ENCODE data around the gene KDM1A. TPM values are rescaled to one million over a fixed set of nuclear protein-coding genes. Genes with fewer than 3 reads are reported as not detected.
"Not testable (repeated sequence)": the region's sequence is repeated elsewhere in the genome, so short reads cannot be mapped to it uniquely, and the experiment has no call there.

KDM1A gene
- polyA plus RNA-seq, 1 donor, result 84.0 TPM

- Histone ChIP-seq H3K36me3 (ENCODE audit: control insufficient read depth, insufficient read depth, low read length) (no peaks in the 10 kb centered on the region), H3K4me1 (ENCODE audit: control insufficient read depth, insufficient read depth, low read length) (no peaks in the 10 kb centered on the region), H3K27ac (ENCODE audit: low read length) (no peak overlapping the region), H3K4me3 (ENCODE audit: low read length) (no peak overlapping the region), H3K9me3 (ENCODE audit: control insufficient read depth, low read depth, low read length) (no peaks in the 10 kb centered on the region), H3K27me3 (ENCODE audit: control insufficient read depth, insufficient read depth, low read length) (no peaks in the 10 kb centered on the region)
- no peak for DNase-seq
- WGBS (ENCODE audit: insufficient coverage, low lambda C conversion rate), result no CpG with 5 or more reads among the region's 3 CpGs
Measured at GRCh38 chr1:22978299-22978698, 41.0 kb upstream of the KDM1A start.

DNA sequence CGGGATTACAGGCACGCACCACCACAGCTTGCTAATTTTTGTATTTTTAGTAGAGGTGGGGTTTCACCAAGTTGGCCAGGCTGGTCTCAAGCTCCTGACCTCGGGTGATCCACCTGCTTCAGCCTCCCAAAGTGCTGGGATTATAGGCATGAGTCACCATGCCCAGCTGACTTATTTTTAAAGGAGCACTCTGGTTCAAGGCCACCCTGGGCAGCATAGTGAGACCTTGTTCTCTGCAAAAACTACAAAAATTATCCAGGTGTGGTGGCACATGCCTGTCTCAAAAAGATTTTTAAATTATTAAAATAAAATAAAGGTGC lies 38.8 kb upstream of the KDM1A start:
- DNase-seq; H3K27ac ChIP-seq (ENCODE audit: low read length); H3K36me3 ChIP-seq (ENCODE audit: control insufficient read depth, insufficient read depth, low read length); H3K4me3 ChIP-seq (ENCODE audit: low read length); H3K27me3 ChIP-seq (ENCODE audit: control insufficient read depth, insufficient read depth, low read length); H3K4me1 ChIP-seq (ENCODE audit: control insufficient read depth, insufficient read depth, low read length); H3K9me3 ChIP-seq (ENCODE audit: control insufficient read depth, low read depth, low read length): not testable (repeated sequence)
- WGBS (ENCODE audit: insufficient coverage, low lambda C conversion rate), result no CpG with 5 or more reads among the region's 3 CpGs

DNA sequence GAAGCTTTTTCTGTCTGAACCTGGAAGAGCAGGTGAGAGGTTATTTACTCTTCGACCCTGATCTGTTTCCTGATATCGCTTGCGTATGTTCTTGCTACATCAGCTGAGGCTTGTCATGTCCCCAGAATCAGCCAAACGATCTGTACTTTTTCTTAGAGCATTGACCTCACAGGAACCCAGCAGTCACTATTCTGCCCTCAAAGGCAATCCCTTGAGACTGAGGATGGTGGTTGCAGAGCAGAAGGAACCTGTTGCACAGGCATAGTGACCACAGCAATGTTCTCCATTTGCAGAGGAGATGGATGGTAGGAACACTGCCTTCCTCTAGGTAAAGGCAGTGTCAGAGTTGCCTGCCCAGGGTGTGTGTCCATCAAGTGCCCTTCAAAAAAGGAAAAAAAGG lies 35.3 kb upstream of the KDM1A start:
- no peaks in the 10 kb centered on the region for H3K9me3 ChIP-seq (ENCODE audit: control insufficient read depth, low read depth, low read length)
- H3K4me1 ChIP-seq (ENCODE audit: control insufficient read depth, insufficient read depth, low read length), result no peaks in the 10 kb centered on the region
- no peak overlapping the region for H3K4me3 ChIP-seq (ENCODE audit: low read length)
- H3K36me3 ChIP-seq (ENCODE audit: control insufficient read depth, insufficient read depth, low read length), result no peaks in the 10 kb centered on the region
- WGBS (ENCODE audit: insufficient coverage, low lambda C conversion rate), result 52% methylated on average over 3 of the region's 4 CpGs
- no peaks in the 10 kb centered on the region for H3K27me3 ChIP-seq (ENCODE audit: control insufficient read depth, insufficient read depth, low read length)
- DNase-seq, result no peak
- H3K27ac ChIP-seq (ENCODE audit: low read length), result no peak overlapping the region

DNA sequence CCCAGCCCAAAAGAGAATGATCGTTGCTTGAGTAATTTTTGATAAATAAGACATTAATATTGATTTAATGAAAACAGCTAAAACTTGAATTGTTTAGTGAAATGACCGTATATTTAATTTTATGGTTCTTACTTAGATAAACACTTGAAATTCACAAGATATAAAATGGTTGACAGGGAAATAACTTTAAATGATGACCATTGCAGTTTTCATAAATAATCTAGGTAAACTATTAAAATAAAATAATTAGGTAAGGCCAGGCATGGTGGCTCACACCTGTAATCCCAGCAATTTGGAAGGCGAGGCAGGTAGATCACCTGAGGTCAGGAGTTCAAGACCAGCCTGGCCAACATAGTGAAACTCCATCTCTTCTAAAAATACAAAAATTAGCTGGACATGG lies 26.9 kb upstream of the KDM1A start:
- 61% methylated on average over 2 of the region's 3 CpGs for WGBS (ENCODE audit: insufficient coverage, low lambda C conversion rate)
- not testable (repeated sequence) for H3K27me3 ChIP-seq (ENCODE audit: control insufficient read depth, insufficient read depth, low read length); H3K9me3 ChIP-seq (ENCODE audit: control insufficient read depth, low read depth, low read length); H3K27ac ChIP-seq (ENCODE audit: low read length); H3K4me1 ChIP-seq (ENCODE audit: control insufficient read depth, insufficient read depth, low read length); H3K36me3 ChIP-seq (ENCODE audit: control insufficient read depth, insufficient read depth, low read length); H3K4me3 ChIP-seq (ENCODE audit: low read length); DNase-seq

GRCh38 chr1:22993220-22993795 lies 26.0 kb upstream of the KDM1A start:
- H3K9me3 ChIP-seq (ENCODE audit: control insufficient read depth, low read depth, low read length); H3K4me3 ChIP-seq (ENCODE audit: low read length); H3K27ac ChIP-seq (ENCODE audit: low read length); H3K36me3 ChIP-seq (ENCODE audit: control insufficient read depth, insufficient read depth, low read length); H3K4me1 ChIP-seq (ENCODE audit: control insufficient read depth, insufficient read depth, low read length); H3K27me3 ChIP-seq (ENCODE audit: control insufficient read depth, insufficient read depth, low read length); DNase-seq: not testable (repeated sequence)
- no CpG with 5 or more reads among the region's 6 CpGs for WGBS (ENCODE audit: insufficient coverage, low lambda C conversion rate)

DNA sequence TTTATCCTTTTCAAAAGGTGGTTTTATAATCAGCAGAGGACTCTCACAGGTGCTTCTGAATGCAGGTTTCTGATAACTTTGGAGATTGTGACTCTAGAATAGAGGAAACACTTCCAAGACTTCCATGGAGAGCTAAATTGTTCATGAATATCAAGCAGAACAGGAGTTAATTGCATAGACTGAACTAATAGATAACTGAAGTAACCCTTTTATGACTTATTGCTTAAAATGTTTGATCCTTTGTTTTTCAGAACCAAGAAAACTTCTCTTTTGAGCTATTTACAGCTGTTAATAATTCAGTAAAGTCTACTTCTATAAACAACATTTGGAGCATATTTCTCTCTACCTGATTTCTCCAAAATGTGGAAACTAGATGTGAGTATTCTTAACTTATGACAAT lies 23.5 kb upstream of the KDM1A start:
- H3K4me3 ChIP-seq (ENCODE audit: low read length), result no peak overlapping the region
- no peaks in the 10 kb centered on the region for H3K4me1 ChIP-seq (ENCODE audit: control insufficient read depth, insufficient read depth, low read length)
- peaks cover 4% of the 10 kb centered on the region for H3K9me3 ChIP-seq (ENCODE audit: control insufficient read depth, low read depth, low read length)
- no peaks in the 10 kb centered on the region for H3K36me3 ChIP-seq (ENCODE audit: control insufficient read depth, insufficient read depth, low read length)
- no peak overlapping the region for H3K27ac ChIP-seq (ENCODE audit: low read length)
- H3K27me3 ChIP-seq (ENCODE audit: control insufficient read depth, insufficient read depth, low read length), result no peaks in the 10 kb centered on the region
- DNase-seq, result no peak

- H3K27ac ChIP-seq (ENCODE audit: low read length); H3K36me3 ChIP-seq (ENCODE audit: control insufficient read depth, insufficient read depth, low read length); H3K4me3 ChIP-seq (ENCODE audit: low read length); H3K27me3 ChIP-seq (ENCODE audit: control insufficient read depth, insufficient read depth, low read length); H3K4me1 ChIP-seq (ENCODE audit: control insufficient read depth, insufficient read depth, low read length); DNase-seq; H3K9me3 ChIP-seq (ENCODE audit: control insufficient read depth, low read depth, low read length): not testable (repeated sequence)
- WGBS (ENCODE audit: insufficient coverage, low lambda C conversion rate), result no CpG with 5 or more reads among the region's 5 CpGs
Measured at GRCh38 chr1:22997528-22997927, 21.7 kb upstream of the KDM1A start.

DNA sequence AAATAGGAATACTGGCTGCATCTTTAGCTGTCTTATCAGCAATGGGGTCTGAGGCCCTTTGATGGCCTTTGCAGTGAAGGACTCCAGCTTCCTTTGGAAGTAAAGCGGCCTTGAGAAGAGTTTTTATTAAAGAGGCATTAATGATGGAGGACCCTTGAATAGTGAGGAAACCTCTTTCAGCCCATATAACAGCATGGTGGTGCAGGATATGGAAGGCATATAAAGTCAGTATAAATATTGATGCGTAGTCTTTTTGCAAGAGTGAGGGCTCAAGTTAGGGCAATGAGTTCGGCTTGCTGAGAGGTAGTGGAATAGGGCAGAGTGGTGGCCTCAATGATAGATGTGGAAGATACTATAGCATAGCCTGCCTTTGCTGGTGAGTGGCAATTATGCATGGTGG lies 19.1 kb upstream of the KDM1A start:
- H3K4me3 ChIP-seq (ENCODE audit: low read length); H3K36me3 ChIP-seq (ENCODE audit: control insufficient read depth, insufficient read depth, low read length); H3K27me3 ChIP-seq (ENCODE audit: control insufficient read depth, insufficient read depth, low read length); H3K9me3 ChIP-seq (ENCODE audit: control insufficient read depth, low read depth, low read length); DNase-seq; H3K4me1 ChIP-seq (ENCODE audit: control insufficient read depth, insufficient read depth, low read length); H3K27ac ChIP-seq (ENCODE audit: low read length): not testable (repeated sequence)
- WGBS (ENCODE audit: insufficient coverage, low lambda C conversion rate), result no CpG with 5 or more reads among the region's 3 CpGs

GRCh38 chr1:23002218-23002617 lies 17.1 kb upstream of the KDM1A start:
- not testable (repeated sequence) for H3K4me1 ChIP-seq (ENCODE audit: control insufficient read depth, insufficient read depth, low read length); H3K27ac ChIP-seq (ENCODE audit: low read length); H3K36me3 ChIP-seq (ENCODE audit: control insufficient read depth, insufficient read depth, low read length); DNase-seq; H3K4me3 ChIP-seq (ENCODE audit: low read length); H3K9me3 ChIP-seq (ENCODE audit: control insufficient read depth, low read depth, low read length); H3K27me3 ChIP-seq (ENCODE audit: control insufficient read depth, insufficient read depth, low read length)
- no CpG with 5 or more reads among the region's 7 CpGs for WGBS (ENCODE audit: insufficient coverage, low lambda C conversion rate)

GRCh38 chr1:23004112-23004511 lies 15.2 kb upstream of the KDM1A start:
- whole genome bisulfite sequencing (ENCODE audit: insufficient coverage, low lambda C conversion rate), result no CpG with 5 or more reads among the region's 3 CpGs
- H3K4me3 ChIP-seq (ENCODE audit: low read length), result no peak overlapping the region
- no peaks in the 10 kb centered on the region for H3K27me3 ChIP-seq (ENCODE audit: control insufficient read depth, insufficient read depth, low read length)
- no peaks in the 10 kb centered on the region for H3K36me3 ChIP-seq (ENCODE audit: control insufficient read depth, insufficient read depth, low read length)
- no peaks in the 10 kb centered on the region for H3K9me3 ChIP-seq (ENCODE audit: control insufficient read depth, low read depth, low read length)
- H3K27ac ChIP-seq (ENCODE audit: low read length), result no peak overlapping the region
- DNase-seq, result no peak
- H3K4me1 ChIP-seq (ENCODE audit: control insufficient read depth, insufficient read depth, low read length), result no peaks in the 10 kb centered on the region

DNA sequence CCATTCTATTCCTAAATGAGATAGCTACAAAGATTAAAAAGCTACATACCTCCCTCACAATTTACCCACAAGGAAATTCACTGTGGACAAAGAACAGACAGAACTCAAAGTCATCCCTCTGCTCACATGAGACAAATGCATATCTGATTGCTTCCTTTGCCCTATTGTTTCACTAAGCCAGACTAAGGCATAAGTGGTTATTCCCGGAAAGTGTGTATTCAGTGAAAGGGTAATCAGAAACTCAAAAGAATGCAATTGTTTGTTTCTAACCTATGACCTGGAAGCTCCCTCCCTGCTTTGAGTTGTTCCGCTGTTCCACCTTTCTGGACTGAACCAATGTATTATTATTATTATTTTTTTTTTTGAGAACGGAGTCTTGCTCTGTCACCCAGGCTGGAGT lies 14.5 kb upstream of the KDM1A start:
- not testable (repeated sequence) for H3K36me3 ChIP-seq (ENCODE audit: control insufficient read depth, insufficient read depth, low read length); H3K4me1 ChIP-seq (ENCODE audit: control insufficient read depth, insufficient read depth, low read length); H3K9me3 ChIP-seq (ENCODE audit: control insufficient read depth, low read depth, low read length); H3K27ac ChIP-seq (ENCODE audit: low read length); H3K27me3 ChIP-seq (ENCODE audit: control insufficient read depth, insufficient read depth, low read length); DNase-seq; H3K4me3 ChIP-seq (ENCODE audit: low read length)
- 43% methylated on average over 1 of the region's 3 CpGs for WGBS (ENCODE audit: insufficient coverage, low lambda C conversion rate)
